HG03354 (cell line): ENCODE data around the gene EPX.

Experiments
- ATAC-seq: cut with Tn5 transposase; IDR thresholded peaks from one replicate; pipeline ENCODE4 v1.9.1; 2021; ENCODE audit warnings: mild to moderate bottlenecking; ENCODE audit not compliant: unreplicated experiment, poor library complexity, severe bottlenecking

The EPX gene

DNA sequence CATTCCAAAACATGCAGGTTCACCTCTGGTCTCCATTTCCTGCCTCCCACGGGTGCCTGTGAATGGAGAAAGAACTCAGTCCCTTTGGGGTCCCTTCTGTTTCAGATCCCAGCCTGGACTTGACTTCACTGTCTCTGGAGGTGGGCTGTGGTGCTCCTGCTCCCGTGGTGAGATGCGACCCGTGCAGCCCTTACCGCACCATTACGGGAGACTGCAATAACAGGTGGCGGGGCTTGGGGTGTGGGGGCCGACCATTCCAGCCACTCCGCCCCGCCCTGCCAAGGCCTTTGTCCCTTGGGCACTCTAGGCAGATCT lies 56.4 kb downstream of the EPX start:
- no peak for ATAC-seq

DNA sequence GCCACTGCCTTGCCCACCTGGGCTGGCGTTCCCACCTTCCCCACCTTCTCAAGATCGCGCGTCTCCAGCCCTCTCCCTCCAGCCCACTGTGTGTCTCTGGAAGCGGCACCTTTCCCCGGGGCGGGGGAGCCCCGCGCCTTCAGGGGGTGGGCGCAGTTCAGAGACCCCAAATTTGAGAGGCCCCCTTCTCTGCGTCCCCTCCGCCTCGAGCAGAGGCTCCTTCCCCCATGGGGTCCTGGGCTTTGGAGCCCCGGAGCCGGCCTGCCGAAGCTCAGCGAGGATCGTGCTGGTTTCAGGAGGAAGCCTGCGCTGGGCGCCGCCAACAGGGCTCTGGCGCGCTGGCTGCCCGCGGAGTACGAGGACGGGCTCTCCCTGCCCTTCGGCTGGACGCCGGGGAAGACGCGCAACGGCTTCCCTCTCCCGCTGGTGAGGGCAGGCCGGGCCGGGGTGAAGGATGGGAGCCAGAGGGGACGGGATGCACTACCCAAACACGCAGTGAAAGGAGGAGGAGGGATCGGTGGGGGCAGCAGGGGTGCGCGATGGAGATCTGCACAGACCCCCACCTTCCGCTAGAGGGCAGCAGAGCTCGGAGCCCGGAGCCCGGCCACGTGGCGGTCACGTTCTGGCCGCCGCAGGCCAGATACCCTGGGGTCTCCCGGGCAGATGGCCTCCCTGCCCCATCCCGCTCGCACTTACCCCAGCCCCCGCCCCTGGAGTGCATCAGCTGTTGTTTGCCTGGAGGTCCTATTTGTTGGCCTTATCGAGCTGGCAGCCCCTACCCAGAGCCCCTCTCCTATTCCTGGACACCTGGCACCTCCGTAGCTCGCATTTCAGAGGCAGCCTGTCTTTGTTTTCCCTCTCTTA lies 57.0 kb downstream of the EPX start:
- peak; percentile 66 for ATAC-seq

DNA sequence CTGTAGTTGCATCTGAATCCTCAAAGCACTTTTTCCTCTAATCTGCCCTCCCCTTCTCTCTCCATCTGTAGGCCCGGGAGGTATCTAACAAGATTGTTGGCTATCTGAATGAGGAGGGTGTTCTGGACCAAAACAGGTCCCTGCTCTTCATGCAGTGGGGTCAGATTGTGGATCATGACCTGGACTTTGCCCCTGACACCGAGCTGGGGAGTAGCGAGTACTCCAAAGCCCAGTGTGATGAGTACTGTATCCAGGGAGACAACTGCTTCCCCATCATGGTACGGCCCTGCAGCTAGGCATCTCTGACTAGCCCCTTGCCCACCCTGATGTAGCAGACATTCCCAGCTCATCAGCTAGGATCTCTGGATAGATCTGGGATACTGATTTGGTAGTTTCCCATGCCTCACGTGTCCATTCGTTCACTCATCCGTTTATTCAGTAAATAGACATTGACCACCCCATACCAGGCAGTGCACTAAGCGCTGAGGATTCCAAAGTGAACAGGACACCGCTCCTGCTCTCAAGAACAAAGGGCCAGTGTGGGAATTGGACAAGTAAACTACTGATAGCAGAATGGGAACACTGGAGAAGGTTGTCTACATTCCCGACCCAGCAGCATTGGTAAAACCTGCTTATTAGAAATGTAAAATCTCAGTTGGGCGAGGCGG lies 58.0 kb downstream of the EPX start:
- no peak for ATAC-seq

DNA sequence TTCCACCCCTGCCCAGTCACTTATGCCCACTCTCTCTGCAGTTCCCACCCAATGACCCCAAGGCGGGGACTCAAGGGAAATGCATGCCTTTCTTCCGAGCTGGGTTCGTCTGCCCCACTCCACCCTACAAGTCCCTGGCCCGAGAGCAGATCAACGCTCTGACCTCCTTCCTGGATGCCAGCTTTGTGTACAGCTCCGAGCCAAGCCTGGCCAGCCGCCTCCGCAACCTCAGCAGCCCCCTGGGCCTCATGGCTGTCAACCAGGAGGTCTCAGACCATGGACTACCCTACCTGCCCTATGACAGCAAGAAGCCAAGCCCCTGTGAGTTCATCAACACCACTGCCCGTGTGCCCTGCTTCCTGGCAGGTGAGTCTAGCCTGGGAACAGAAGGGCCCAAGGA lies 59.6 kb downstream of the EPX start:
- ATAC-seq: no peak

DNA sequence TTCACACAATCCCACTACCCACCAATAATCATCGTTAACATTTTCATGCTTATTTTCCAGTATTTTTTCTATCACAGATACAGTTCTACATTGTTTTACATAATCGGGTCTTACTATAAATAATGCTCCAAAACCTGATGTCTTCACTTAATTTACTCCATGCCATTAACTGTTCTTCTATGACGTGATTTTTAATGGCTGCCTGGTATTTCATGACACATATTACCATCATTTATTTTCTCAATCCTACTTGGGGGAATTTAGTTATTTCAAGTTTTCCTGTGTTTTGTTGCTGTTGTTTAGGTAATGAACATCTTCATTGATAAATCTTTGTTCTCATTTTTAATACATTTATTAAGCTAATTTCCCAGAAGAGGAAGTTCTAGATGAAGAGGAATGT lies 60.6 kb downstream of the EPX start:
- ATAC-seq: no peak
